ENCODE data around the gene RYK.
"Not testable (repeated sequence)": the region's sequence is repeated elsewhere in the genome, so short reads cannot be mapped to it uniquely, and the experiment has no call there.

RYK gene

DNA sequence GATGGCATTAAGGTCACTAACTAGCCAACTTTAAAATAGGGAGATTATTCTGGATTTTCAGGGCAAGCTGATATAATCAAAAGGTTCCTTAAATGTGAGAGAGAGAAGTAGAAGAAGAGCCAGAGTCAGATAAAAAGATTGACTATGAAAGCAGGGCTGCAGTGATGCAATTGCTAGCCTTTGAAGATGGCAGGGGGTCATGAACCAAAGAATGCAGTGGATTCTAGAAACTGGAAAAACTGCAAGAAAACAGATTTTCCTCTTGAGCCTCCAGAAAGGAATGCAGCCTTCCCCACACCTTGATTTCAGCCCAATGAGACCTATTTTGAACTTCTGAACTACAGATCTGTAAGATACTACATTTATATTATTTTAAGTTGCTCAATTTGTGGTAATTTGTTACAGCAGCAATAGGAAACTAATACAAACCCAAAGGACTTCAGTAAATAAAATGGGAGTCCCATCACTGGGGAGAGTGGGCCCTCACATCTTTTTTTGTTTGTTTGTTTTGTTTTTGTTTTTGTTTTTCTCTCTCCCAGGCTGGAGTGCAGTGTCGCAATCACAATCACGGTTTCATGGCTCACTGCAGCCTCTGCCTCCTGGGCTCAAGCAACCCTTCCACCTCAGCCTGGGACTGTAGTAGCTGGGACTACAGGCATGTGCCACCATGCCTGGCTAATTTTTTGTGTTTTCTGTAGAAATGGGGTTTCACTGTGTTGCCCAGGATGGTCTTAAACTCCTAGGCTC lies 31.4 kb upstream of the RYK start:
- TF ChIP-seq, protein P1, sequence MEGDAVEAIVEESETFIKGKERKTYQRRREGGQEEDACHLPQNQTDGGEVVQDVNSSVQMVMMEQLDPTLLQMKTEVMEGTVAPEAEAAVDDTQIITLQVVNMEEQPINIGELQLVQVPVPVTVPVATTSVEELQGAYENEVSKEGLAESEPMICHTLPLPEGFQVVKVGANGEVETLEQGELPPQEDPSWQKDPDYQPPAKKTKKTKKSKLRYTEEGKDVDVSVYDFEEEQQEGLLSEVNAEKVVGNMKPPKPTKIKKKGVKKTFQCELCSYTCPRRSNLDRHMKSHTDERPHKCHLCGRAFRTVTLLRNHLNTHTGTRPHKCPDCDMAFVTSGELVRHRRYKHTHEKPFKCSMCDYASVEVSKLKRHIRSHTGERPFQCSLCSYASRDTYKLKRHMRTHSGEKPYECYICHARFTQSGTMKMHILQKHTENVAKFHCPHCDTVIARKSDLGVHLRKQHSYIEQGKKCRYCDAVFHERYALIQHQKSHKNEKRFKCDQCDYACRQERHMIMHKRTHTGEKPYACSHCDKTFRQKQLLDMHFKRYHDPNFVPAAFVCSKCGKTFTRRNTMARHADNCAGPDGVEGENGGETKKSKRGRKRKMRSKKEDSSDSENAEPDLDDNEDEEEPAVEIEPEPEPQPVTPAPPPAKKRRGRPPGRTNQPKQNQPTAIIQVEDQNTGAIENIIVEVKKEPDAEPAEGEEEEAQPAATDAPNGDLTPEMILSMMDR (IDR thresholded peaks at IDR 0.05; ENCODE audit: insufficient read depth, low read length, poor library complexity, severe bottlenecking): no peak

DNA sequence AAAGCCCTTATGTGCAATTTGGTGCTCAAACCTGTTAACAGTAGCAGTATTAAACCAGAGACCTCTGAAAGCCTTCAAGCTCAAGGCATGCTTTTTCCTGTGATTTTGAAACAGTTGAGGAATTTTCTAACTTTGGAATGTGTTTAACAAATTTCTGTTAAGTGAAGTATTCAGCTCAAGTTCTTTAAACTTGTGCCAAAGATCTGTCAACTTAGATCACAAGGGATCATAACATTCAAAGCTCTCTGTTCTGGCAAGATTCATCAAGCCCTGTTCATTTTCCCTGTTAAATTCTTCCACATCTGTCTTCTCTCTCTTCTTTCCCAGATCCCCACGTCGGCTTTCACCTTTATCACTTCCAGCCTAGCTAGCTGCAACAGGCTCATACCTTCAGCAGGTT lies 28.8 kb upstream of the RYK start:
- DNase-seq (ENCODE audit: extremely low read depth, insufficient read length): no peak
- Histone ChIP-seq H3K27me3 (replicated peaks; ENCODE audit: control insufficient read depth, insufficient read depth, low read length) (peaks cover 1% of the 10 kb centered on the region; the same call in 1 of the 2 replicates), H3K4me3 (replicated peaks; ENCODE audit: low read depth, low read length) (no peak overlapping the region), H3K36me3 (ENCODE audit: control insufficient read depth, insufficient read depth, low read length) (no peaks in the 10 kb centered on the region)
- TF ChIP-seq, protein P1 (IDR thresholded peaks at IDR 0.05; ENCODE audit: insufficient read depth, low read length, poor library complexity, severe bottlenecking): no peak

More for the DNA sequence above, 31.4 kb upstream of the RYK start:
- DNase-seq (ENCODE audit: extremely low read depth, insufficient read length): no peak
- H3K4me3 ChIP-seq (replicated peaks; ENCODE audit: low read depth, low read length): no peak overlapping the region
- H3K36me3 ChIP-seq (ENCODE audit: control insufficient read depth, insufficient read depth, low read length): no peaks in the 10 kb centered on the region
- H3K27me3 ChIP-seq (replicated peaks; ENCODE audit: control insufficient read depth, insufficient read depth, low read length): peaks cover 1% of the 10 kb centered on the region; the same call in 1 of the 2 replicates

DNA sequence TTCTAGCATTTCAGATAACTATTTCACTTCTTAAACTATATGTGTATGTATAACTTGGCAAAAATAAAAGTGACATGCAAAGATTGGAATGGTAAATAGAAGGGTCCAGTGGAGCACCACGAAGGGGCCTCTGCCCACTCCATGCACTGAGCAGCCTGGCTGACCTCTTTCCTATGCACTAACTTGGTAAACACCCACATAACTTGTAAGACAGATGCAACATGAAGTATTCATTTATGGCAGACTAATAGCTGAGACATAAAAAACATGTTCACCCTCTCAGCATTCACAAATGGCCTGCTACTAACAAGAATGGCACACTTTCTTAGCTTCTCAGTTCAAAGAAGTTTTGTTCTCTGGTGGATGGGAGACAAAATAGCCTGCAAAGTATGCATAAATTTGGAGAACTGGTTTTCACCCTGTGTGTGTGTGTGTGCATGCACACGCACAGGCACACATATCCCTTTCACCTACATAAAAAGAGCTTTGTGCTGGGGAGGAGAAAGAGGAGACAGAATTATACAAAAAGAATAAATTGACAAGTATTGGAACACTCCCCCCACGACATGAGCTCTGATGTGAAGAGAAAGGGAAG lies 26.5 kb upstream of the RYK start:
- TF ChIP-seq, protein P1 (IDR thresholded peaks at IDR 0.05; ENCODE audit: insufficient read depth, low read length, poor library complexity, severe bottlenecking): no peak
- Histone ChIP-seq H3K4me3 (replicated peaks; ENCODE audit: low read depth, low read length) (no peak overlapping the region), H3K27me3 (replicated peaks; ENCODE audit: control insufficient read depth, insufficient read depth, low read length) (0 out of 2 replicates have a peak, but pooled peaks cover 1% of the 10 kb centered on the region), H3K36me3 (ENCODE audit: control insufficient read depth, insufficient read depth, low read length) (no peaks in the 10 kb centered on the region)
- no peak for DNase-seq (ENCODE audit: extremely low read depth, insufficient read length)

DNA sequence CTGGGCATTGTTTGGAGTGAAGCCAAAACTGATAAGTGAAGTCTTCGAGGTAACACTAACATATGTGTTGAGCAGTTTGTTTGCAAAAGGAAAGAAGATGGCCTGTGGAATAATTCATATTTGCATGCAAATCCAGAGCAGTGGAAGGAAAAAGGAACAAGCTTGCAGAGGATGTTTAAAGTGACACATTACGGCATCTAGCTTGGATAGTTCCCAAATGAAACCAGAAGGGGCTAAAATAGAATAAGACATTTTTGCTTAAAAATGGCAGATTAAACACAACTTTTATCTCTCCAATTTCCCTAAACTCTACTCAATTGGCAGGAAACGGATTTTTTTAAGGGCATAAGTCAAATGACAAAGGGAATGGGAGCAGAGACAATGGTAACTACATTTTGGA lies 25.4 kb upstream of the RYK start:
- no peaks in the 10 kb centered on the region for H3K36me3 ChIP-seq (ENCODE audit: control insufficient read depth, insufficient read depth, low read length)
- no peak overlapping the region for H3K4me3 ChIP-seq (replicated peaks; ENCODE audit: low read depth, low read length)
- TF ChIP-seq, protein P1 (IDR thresholded peaks at IDR 0.05; ENCODE audit: insufficient read depth, low read length, poor library complexity, severe bottlenecking): no peak
- no peaks in the 10 kb centered on the region for H3K27me3 ChIP-seq (replicated peaks; ENCODE audit: control insufficient read depth, insufficient read depth, low read length)
- no peak for DNase-seq (ENCODE audit: extremely low read depth, insufficient read length)

DNA sequence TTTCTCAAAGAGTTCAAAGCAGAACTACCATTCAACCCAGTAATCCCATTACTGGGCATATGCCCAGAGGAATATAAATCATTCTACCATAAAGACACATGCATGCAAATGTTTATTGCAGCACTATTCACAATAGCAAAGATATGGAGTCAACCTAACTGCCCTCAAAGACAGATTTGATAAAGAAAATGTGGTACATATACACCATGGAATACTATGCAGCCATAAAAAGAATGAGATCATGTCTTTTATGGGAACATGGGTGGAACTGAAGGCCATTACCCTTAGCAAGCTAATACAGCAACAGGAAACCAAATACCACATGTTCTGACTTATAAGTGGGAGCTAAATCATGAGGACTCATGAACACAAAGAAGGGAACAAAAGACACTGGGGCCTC lies 24.5 kb upstream of the RYK start:
- DNase-seq (ENCODE audit: extremely low read depth, insufficient read length); H3K27me3 ChIP-seq (replicated peaks; ENCODE audit: control insufficient read depth, insufficient read depth, low read length); H3K4me3 ChIP-seq (replicated peaks; ENCODE audit: low read depth, low read length); H3K36me3 ChIP-seq (ENCODE audit: control insufficient read depth, insufficient read depth, low read length): not testable (repeated sequence)

DNA sequence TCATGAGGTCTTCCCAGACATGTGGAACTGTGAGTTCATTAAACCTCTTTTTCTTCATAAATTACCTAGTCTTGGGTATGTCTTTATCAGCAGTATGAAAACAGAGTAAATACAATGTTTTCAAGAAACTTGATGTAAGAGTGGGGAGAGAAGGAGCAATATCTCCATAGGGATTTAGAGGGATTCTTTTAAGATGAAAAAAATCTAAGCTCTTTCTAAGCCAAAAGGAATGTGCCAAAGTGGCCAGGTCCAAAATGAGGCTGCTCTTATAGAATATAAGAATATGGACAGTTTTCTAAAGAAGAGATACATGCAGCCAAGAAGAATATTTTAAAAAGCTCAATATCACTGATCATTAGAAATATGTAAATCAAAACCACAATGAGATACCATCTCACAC lies 23.9 kb upstream of the RYK start:
- TF ChIP-seq, protein P1 (IDR thresholded peaks at IDR 0.05; ENCODE audit: insufficient read depth, low read length, poor library complexity, severe bottlenecking): no peak
- no peaks in the 10 kb centered on the region; the same call in 1 of the 2 replicates for H3K27me3 ChIP-seq (replicated peaks; ENCODE audit: control insufficient read depth, insufficient read depth, low read length)
- DNase-seq (ENCODE audit: extremely low read depth, insufficient read length): no peak
- H3K36me3 ChIP-seq (ENCODE audit: control insufficient read depth, insufficient read depth, low read length): no peaks in the 10 kb centered on the region
- H3K4me3 ChIP-seq (replicated peaks; ENCODE audit: low read depth, low read length): no peak overlapping the region

Measured in GM06990 (cell line).